ENCODE measurements around the gene CAMK1D.

DNA sequence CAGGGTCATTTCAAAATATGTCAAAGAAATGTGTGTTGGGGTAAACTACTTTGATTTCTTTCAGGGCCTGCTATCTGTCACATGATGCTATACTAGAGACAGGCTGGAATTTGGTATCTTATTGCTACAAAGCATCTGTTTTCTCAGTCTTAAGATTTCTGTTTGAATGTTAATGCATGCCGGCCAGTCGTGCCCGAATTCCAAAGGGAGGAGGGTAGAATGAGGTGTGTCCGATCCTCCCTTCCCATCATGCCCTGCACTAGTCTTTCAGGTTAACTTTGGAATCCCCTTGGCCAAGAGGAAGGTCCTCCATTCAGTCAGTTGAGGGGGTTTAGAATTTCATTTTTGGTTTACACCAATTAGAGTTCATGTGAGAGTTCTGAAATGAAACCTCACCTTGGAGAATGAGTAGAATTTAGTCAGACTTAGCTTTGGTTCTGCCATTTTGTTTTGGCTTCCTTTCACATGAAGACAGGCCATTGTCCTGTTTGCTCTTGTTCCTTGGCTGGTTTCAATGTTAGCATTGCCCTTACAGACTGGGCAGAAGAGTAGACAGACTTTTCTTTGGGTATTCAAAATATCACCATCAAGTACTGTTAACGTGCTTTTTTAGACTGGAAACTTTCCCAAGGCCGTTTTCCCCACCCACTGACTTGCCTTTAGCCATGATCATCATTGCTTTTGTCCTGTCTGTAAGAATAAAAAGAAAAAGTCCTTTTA, 95.8 kb downstream of the CAMK1D start:
- TF ChIP-seq CTCF (IDR thresholded peaks at IDR 0.05) = no peak
- TF ChIP-seq POLR2A (IDR thresholded peaks at IDR 0.05) = no peak

All from heart left ventricle (tissue), 13 donors.